ENCODE results near the gene GRID2.
"Not testable (repeated sequence)": the region's sequence is repeated elsewhere in the genome, so short reads cannot be mapped to it uniquely, and the experiment has no call there.

GRID2 gene

GRCh38 chr4:93221771-93222170, 918.0 kb downstream of the GRID2 start:
- no peak for DNase-seq

GRCh38 chr4:93228021-93228420, 924.3 kb downstream of the GRID2 start:
- no peak for DNase-seq

GRCh38 chr4:93232883-93233282, 929.1 kb downstream of the GRID2 start:
- no peak for DNase-seq

GRCh38 chr4:93237521-93237920, 933.8 kb downstream of the GRID2 start:
- no peak for DNase-seq

- DNase-seq: no peak
Measured at GRCh38 chr4:93243262-93243661, 939.5 kb downstream of the GRID2 start.

- DNase-seq: no peak
Measured at GRCh38 chr4:93261207-93261606, 957.4 kb downstream of the GRID2 start.

- no peak for DNase-seq
Measured at GRCh38 chr4:93263166-93263565, 959.4 kb downstream of the GRID2 start.

GRCh38 chr4:93267747-93268146, 964.0 kb downstream of the GRID2 start:
- DNase-seq: no peak

GRCh38 chr4:93285346-93285745, 981.6 kb downstream of the GRID2 start:
- no peak for DNase-seq

GRCh38 chr4:93289241-93289640, 985.5 kb downstream of the GRID2 start:
- no peak for DNase-seq

- DNase-seq: no peak
Measured at GRCh38 chr4:93289831-93290230, 986.1 kb downstream of the GRID2 start.

- no peak for DNase-seq
Measured at GRCh38 chr4:93299118-93299517, 995.4 kb downstream of the GRID2 start.

- DNase-seq: not testable (repeated sequence)
Measured at GRCh38 chr4:93300780-93301555, 997.2 kb downstream of the GRID2 start.

GRCh38 chr4:93302310-93302709, 998.5 kb downstream of the GRID2 start:
- no peak for DNase-seq

GRCh38 chr4:93303440-93303839, 999.7 kb downstream of the GRID2 start:
- no peak for DNase-seq

GRCh38 chr4:93312299-93312698, 1008.5 kb downstream of the GRID2 start:
- no peak for DNase-seq

GRCh38 chr4:93313197-93313596, 1009.4 kb downstream of the GRID2 start:
- DNase-seq: no peak

GRCh38 chr4:93317057-93317456, 1013.3 kb downstream of the GRID2 start:
- DNase-seq: no peak

- DNase-seq: no peak
Measured at GRCh38 chr4:93317561-93317960, 1013.8 kb downstream of the GRID2 start.

- no peak for DNase-seq
Measured at GRCh38 chr4:93319041-93319440, 1015.3 kb downstream of the GRID2 start.

- DNase-seq: no peak
Measured at GRCh38 chr4:93320356-93320755, 1016.6 kb downstream of the GRID2 start.

GRCh38 chr4:93327346-93327745, 1023.6 kb downstream of the GRID2 start:
- no peak for DNase-seq

- DNase-seq: no peak
Measured at GRCh38 chr4:93334003-93334402, 1030.2 kb downstream of the GRID2 start.

- DNase-seq: no peak
Measured at GRCh38 chr4:93337196-93337595, 1033.4 kb downstream of the GRID2 start.

- no peak for DNase-seq
Measured at GRCh38 chr4:93342738-93343137, 1039.0 kb downstream of the GRID2 start.

All from stimulated activated CD4-positive, alpha-beta T cell treated with anti-CD3 and anti-CD28 coated beads, Interleukin-15, amount 100 ng/mL, for 24 hours (primary cell).